ENCODE data around the gene RBBP8.

- TF ChIP-seq, protein P1, sequence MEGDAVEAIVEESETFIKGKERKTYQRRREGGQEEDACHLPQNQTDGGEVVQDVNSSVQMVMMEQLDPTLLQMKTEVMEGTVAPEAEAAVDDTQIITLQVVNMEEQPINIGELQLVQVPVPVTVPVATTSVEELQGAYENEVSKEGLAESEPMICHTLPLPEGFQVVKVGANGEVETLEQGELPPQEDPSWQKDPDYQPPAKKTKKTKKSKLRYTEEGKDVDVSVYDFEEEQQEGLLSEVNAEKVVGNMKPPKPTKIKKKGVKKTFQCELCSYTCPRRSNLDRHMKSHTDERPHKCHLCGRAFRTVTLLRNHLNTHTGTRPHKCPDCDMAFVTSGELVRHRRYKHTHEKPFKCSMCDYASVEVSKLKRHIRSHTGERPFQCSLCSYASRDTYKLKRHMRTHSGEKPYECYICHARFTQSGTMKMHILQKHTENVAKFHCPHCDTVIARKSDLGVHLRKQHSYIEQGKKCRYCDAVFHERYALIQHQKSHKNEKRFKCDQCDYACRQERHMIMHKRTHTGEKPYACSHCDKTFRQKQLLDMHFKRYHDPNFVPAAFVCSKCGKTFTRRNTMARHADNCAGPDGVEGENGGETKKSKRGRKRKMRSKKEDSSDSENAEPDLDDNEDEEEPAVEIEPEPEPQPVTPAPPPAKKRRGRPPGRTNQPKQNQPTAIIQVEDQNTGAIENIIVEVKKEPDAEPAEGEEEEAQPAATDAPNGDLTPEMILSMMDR (IDR thresholded peaks at IDR 0.05; ENCODE audit: borderline replicate concordance, extremely low read depth, low read length, poor library complexity, severe bottlenecking), result no peak
- TF ChIP-seq EZH2 (IDR thresholded peaks at IDR 0.05; ENCODE audit: borderline replicate concordance, low read depth, low read length, severe bottlenecking), result no peak
Measured at GRCh38 chr18:22934789-22935188, 1.7 kb downstream of the RBBP8 start.

Data from DND-41 (cell line).